ENCODE measurements around the gene PURA. TPM values are rescaled to one million over a fixed set of nuclear protein-coding genes. Genes with fewer than 3 reads are reported as not detected.

PURA gene
- total and polyA plus RNA-seq, 8 donors, result 8.3 to 25.0 (median 10.4) TPM

- Histone ChIP-seq H3K27ac (no peak overlapping the region), H3K4me3 (no peak overlapping the region), H3K27me3 (peaks cover 0 to 14% of the 10 kb centered on the region in 2 donors), H3K36me3 (no peaks in the 10 kb centered on the region), H3K4me1 (no peaks in the 10 kb centered on the region), H3K9me3 (peaks cover 0 to 3% of the 10 kb centered on the region in 2 donors)
- ATAC-seq (peak; percentile 93), DNase-seq (peak in 1 of 4 donors; percentile 15)
- intact Hi-C loops (cut with DNase I), result no loop called here
- TF ChIP-seq CTCF (IDR thresholded peaks at IDR 0.05), result no peak
Measured at GRCh38 chr5:140084541-140084940, 29.4 kb upstream of the PURA start.

- H3K4me1 ChIP-seq, result no peaks in the 10 kb centered on the region
- DNase-seq (no peak), ATAC-seq (no peak)
- intact Hi-C loops (cut with DNase I), result no loop called here
- no peak for TF ChIP-seq CTCF (IDR thresholded peaks at IDR 0.05)
- H3K27me3 ChIP-seq, result no peaks in the 10 kb centered on the region
- H3K4me3 ChIP-seq, result no peak overlapping the region
- no peak overlapping the region for H3K27ac ChIP-seq
- peaks cover 0 to 19% of the 10 kb centered on the region in 2 donors for H3K9me3 ChIP-seq
- H3K36me3 ChIP-seq, result no peaks in the 10 kb centered on the region
Measured at GRCh38 chr5:140090251-140090650, 23.7 kb upstream of the PURA start.

- TF ChIP-seq CTCF (IDR thresholded peaks at IDR 0.05), result no peak
- H3K4me3 ChIP-seq, result no peak overlapping the region
- no peaks in the 10 kb centered on the region for H3K4me1 ChIP-seq
- ATAC-seq, result no peak
- no peaks in the 10 kb centered on the region for H3K36me3 ChIP-seq
- H3K9me3 ChIP-seq, result peaks cover 0 to 19% of the 10 kb centered on the region in 2 donors
- no peak overlapping the region for H3K27ac ChIP-seq
- intact Hi-C loops (cut with DNase I), result no loop called here
- no peak for DNase-seq
- H3K27me3 ChIP-seq, result no peaks in the 10 kb centered on the region
Measured at GRCh38 chr5:140093179-140093578, 20.7 kb upstream of the PURA start.

GRCh38 chr5:140093866-140094265 is 20.0 kb upstream of the PURA start:
- peaks cover 0 to 19% of the 10 kb centered on the region in 2 donors for H3K9me3 ChIP-seq
- intact Hi-C loops (cut with DNase I), result no loop called here
- H3K27ac ChIP-seq, result no peak overlapping the region
- ATAC-seq (no peak), DNase-seq (no peak)
- no peaks in the 10 kb centered on the region for H3K36me3 ChIP-seq
- TF ChIP-seq CTCF (IDR thresholded peaks at IDR 0.05), result no peak
- no peak overlapping the region for H3K4me3 ChIP-seq
- H3K4me1 ChIP-seq, result no peaks in the 10 kb centered on the region
- no peaks in the 10 kb centered on the region for H3K27me3 ChIP-seq

GRCh38 chr5:140094889-140095288 is 19.0 kb upstream of the PURA start:
- no peak overlapping the region for H3K27ac ChIP-seq
- no peak overlapping the region for H3K4me3 ChIP-seq
- intact Hi-C loops (cut with DNase I), result no loop called here
- peaks cover 0 to 13% of the 10 kb centered on the region in 2 donors for H3K9me3 ChIP-seq
- ATAC-seq (no peak), DNase-seq (no peak)
- TF ChIP-seq CTCF (IDR thresholded peaks at IDR 0.05), result no peak
- H3K4me1 ChIP-seq, result no peaks in the 10 kb centered on the region
- H3K27me3 ChIP-seq, result no peaks in the 10 kb centered on the region
- no peaks in the 10 kb centered on the region for H3K36me3 ChIP-seq
